GM21786 (cell line): ENCODE measurements around the gene MGMT.
"Not testable (repeated sequence)": the region's sequence is repeated elsewhere in the genome, so short reads cannot be mapped to it uniquely, and the experiment has no call there.

Experiments used
- ATAC-seq: cut with Tn5 transposase; IDR thresholded peaks from one replicate; pipeline ENCODE4 v1.9.1; 2021; ENCODE audit not compliant: unreplicated experiment

MGMT gene

DNA sequence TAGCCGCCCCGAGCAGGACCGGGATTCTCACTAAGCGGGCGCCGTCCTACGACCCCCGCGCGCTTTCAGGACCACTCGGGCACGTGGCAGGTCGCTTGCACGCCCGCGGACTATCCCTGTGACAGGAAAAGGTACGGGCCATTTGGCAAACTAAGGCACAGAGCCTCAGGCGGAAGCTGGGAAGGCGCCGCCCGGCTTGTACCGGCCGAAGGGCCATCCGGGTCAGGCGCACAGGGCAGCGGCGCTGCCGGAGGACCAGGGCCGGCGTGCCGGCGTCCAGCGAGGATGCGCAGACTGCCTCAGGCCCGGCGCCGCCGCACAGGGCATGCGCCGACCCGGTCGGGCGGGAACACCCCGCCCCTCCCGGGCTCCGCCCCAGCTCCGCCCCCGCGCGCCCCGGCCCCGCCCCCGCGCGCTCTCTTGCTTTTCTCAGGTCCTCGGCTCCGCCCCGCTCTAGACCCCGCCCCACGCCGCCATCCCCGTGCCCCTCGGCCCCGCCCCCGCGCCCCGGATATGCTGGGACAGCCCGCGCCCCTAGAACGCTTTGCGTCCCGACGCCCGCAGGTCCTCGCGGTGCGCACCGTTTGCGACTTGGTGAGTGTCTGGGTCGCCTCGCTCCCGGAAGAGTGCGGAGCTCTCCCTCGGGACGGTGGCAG lies at the start of gene MGMT:
TSS of gene MGMT (plus strand) at position 539 of the 656 bp plus-strand sequence.
- peak; percentile 89 for ATAC-seq

- no peak for ATAC-seq
Measured at GRCh38 chr10:129417870-129418269, 49.2 kb upstream of the MGMT start.

- ATAC-seq = no peak
Measured at GRCh38 chr10:129418496-129419225, 48.4 kb upstream of the MGMT start.

GRCh38 chr10:129419397-129419796 lies 47.6 kb upstream of the MGMT start:
- no peak for ATAC-seq

- ATAC-seq = no peak
Measured at GRCh38 chr10:129421399-129422010, 45.5 kb upstream of the MGMT start.

DNA sequence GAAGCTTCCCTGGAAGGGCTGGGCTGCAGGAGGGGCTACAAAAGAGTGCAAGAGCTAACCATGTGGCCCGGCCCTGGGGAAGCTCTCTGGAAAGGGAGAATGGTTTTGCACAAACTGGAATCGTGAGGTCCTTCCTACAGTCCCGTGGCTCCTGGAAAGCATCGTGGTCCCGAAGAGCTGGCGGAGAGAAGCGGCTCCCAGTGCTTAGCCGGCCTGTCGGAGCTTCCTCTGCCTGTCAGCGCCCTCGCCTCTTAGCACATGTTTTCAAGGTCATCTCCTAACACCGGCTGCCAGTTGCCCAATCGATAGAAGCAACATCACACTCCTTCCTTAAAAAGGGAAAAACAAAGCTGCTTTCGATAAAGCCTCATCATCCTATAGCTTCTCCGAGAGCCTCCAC lies 42.1 kb upstream of the MGMT start:
- no peak for ATAC-seq

DNA sequence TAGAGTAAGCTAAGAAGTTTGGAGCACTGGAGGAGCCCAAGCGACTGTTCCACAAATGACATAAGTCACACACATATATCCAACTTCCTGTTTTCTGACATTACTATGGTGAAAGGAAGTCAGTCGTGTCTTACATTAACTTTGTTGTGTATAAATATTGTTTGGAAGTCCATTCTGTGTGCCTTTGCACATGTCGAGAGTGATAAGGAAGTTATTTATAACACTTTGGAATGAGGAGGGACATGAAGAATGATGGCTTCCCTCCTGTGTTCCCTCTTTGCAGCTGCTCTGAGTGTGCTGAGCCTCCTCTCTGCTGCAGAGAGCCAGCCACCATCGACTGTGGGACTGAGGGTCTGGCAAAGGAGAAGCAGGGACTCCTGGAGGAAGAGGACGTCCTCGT lies 40.4 kb upstream of the MGMT start:
- no peak for ATAC-seq

- no peak for ATAC-seq
Measured at GRCh38 chr10:129433266-129433665, 33.8 kb upstream of the MGMT start.

- ATAC-seq = not testable (repeated sequence)
Measured at GRCh38 chr10:129435724-129436123, 31.3 kb upstream of the MGMT start.

- ATAC-seq = no peak
Measured at GRCh38 chr10:129438024-129438423, 29.0 kb upstream of the MGMT start.

DNA sequence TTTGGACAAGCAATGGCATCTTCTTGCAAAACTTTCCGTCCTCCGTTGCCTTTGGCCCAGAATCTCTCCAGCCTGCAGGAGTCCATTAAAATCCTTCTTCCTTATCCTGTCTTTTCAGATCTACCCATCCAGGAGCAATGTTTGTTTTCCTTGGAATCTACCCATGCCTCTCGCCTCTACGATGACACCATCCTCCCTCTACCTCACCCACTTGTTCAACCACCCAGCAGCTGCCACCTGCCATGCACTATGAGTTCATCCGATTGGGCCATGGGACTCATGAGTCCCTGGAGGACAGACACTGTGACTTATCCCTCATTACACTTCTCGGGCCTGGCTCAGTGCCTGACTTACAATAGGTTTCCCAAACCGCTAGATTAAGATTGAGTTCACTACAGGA lies 26.8 kb upstream of the MGMT start:
- no peak for ATAC-seq

- no peak for ATAC-seq
Measured at GRCh38 chr10:129440722-129441316, 26.2 kb upstream of the MGMT start.

DNA sequence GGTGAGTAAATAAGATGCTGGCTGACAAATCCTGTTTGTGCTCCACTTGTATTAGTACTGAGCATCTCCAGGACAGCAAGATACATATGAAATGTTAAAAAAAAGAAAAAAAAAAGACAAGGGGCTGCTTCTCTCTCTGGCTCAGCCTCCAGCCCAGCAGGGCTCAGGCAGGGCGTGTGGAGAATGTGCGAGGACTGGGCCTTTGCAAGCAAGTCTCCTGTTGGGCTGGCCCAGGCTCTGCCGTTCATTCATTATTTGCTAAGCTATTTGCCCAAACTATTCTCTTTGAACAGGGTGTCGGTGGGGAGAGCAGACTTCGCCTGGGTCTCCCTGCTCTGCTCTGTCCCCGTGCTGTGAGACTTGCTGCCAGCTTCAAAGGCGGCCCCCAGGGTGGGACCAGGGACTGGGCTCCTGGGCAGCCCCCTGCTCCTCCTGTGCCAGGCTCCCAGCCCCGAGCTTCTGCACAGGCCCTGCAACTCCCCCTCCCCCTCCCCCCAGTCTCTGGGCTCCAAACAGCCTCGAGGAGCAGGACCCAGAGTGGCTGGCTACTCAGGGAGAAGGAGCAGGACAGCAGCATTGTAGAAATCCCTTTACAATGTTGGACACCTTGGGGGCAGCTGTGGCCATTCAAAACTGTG lies 25.6 kb upstream of the MGMT start:
- no peak for ATAC-seq

- ATAC-seq = no peak
Measured at GRCh38 chr10:129442866-129443265, 24.2 kb upstream of the MGMT start.

DNA sequence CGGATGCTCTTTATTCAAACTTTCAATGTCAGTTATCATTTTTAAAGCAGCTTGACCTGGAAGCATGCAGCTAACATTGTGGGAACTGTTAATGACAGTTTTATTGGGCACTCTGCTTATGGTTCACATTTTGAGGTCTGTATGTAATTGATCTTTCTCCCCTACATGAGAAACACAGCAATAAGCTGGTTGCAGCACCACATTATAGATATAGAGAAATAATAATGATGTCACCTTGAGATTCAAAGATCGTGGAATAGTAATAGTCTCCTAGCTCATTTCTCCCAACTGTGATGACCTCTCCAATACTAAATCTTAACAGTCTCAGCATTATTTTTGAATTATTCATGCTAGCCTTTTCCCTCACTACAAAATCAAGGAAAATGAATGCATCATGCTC lies 22.7 kb upstream of the MGMT start:
- ATAC-seq = no peak

- no peak for ATAC-seq
Measured at GRCh38 chr10:129445436-129446182, 21.4 kb upstream of the MGMT start.

DNA sequence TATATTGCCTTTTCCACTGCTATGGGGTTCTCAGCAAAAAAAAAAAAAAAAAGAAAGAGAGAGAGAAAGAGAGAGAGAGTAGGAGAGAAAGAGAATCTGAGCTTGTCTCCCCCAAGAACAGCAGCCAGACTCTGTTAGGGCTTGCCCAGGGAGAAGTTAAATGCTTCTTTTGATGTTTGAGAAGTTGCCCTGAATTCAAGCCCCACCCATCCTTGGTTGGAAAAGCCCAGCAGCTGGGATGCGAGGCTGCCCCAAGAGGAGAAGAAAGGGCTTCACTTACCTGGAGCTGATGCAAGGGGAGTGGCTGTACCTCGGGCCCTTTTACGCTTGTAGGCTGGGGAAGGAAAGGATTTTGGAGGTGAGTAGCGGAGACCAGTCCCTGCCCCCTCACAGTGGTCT lies 20.9 kb upstream of the MGMT start:
- no peak for ATAC-seq

DNA sequence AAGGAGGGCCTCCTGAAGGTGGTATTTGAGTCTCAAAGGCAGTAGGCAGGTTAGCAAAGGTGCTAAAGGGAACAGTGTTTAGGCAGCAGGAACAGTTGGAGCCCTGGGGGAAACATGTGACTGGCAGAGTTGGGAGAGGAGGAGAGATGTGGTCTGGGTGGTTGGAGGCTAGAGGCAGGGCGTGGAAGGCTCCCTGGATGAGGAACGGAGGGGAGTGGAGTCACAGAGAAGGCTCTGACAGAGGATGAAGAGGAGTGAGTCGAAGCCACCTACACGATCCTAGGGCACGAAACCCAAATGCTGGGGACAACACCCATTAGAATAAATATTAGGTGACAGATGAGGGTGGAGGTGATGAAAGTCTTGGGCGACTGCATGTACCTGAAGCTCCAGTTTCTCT lies 19.6 kb upstream of the MGMT start:
- ATAC-seq = no peak

DNA sequence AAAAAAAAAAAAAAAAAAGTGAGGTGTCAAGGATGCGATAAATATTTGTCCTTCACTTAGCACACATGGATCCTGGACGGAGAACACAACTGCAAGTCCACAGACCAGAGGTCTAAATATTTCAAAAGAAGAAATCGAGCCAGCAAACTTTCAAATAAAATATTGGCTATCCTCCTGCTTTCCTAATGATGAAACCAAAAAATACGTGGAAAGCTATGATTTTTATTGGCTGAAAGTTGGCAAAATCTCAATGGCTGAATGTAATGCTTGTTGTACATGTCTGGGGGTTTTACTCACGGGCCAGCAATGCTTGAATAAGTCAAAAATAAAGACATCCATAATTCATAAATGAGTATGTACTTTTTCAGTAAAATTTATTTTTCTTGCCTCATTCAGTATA lies 19.0 kb upstream of the MGMT start:
- no peak for ATAC-seq

DNA sequence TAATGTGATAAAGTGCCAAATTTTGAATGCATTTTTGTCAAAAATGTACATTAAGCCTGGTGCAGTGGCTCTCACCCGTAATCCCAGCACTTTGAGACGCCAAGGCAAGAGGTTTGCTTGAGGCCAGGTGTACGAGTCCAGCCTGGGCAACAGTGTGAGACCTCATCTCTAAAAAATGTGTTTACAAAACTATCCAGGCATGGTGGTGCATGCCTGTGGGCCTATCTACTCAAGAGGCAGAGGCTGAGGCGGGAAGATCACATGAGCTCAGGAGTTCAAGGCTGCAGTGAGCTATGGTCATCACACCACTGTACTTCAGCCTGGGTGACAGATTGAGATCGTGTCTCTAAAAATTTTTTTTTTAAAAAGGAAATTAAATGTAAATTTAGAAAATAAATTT lies 18.5 kb upstream of the MGMT start:
- no peak for ATAC-seq

GRCh38 chr10:129449893-129450292 lies 17.1 kb upstream of the MGMT start:
- no peak for ATAC-seq
